Stimulated activated CD8-positive, alpha-beta memory T cell treated with anti-CD3 and anti-CD28 coated beads, Interleukin-7, amount 100 ng/mL, for 4 hours (primary cell): ENCODE results near the gene RUNX1.

ENCODE experiments used
- DNase-seq, 2 donors: peaks; one replicate each; pipeline ENCODE4 v3.0.0-alpha.2; 2020; ENCODE audit warnings: low read depth in 2 of 2

The RUNX1 gene

DNA sequence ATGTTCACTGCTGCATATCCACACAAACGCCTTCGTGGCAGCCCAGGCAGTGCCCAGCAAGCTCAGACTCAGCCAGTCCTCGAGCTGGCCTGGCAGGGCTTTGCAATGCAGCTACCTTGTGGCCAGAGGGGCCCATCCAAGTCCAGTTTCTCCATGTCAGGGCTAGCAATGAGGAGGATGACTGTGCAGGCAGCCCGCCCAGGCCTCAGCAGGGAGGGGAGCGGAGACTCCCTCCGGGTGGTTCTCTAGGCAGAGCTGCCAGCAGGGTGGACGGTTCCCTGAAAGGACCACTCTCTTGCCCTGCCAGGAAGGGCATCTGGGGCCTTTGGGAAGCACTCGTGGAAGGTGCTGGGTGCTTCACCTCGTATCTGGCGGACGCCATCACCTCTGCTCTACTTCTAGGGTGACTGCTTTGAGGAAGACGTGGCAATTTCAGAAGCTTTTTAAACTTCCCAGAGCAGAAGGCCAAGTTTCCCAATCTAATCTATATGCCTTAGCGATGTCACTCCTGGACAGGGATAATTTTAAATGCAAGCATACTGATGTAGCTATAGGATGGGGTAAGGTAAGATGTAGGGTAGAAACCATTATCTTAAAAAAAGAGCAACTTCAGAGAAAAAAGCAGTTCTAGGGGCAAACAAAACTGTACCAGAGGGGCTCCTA, 56.2 kb downstream of the RUNX1 start:
- no peak for DNase-seq

DNA sequence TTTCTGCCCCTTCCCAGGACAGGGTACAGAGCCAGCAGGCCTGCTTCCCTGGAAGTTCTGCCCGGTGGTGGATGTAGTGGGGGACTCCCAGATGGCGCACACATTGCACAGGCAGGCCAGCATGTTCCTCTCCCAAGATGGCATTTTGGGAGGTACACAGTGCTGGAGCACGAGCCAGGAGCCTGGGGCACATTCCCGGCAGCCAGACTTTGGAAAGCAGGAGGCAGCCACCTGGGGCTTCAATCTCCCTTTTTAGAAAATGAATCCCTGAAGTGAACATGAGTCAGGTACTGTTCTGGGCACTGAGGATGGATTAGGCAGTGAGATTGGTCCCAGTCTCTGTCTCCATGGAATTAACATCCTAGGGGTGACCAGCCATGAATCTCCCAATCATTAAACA, 56.9 kb downstream of the RUNX1 start:
- DNase-seq, result no peak

DNA sequence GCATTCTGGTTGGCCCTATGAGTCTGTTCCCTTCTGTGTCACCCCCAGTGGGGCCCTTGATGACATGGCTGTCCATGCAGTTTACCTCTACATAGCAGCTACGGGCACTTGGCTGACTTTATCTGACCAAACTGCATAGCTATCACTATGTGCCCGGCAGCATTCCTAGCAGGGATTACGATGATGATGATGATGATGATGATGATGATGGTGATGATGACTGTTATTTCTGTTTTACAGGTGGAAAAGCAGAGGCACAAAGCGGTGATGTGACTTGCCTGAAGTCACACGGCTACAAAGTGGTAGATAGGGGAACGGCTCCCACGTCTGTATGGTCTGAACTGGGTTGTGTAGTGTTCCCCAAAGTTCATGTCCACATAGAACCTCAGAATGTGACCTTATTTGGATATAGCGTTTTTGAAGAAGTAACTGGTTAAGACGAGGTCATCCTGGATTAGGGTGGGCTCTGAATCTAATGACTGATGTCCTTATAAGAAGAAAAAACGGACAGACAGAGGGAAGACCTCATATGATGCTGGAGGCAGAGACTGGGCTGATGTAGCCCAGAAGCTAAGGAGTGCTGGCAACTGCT, 57.6 kb downstream of the RUNX1 start:
- DNase-seq, result no peak

DNA sequence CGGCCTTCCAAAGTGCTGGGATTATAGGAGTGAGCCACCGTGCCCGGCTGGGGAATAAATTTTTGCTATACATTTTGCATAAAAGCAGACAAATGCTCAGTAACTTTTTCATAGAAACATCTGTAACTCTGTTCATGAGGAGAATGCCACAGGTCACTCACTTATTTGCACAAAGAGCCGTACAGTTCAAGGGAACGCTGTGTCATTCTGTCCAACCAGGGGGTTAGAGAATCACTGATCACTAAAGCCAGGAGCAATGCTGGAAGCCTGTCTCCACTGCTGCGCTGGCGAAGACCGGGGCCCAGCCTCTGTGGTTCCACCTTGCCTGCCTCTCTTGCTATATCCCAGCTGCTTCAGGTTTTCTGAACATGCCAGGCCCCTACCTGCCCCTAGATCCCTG, 58.3 kb downstream of the RUNX1 start:
- DNase-seq, result no peak

DNA sequence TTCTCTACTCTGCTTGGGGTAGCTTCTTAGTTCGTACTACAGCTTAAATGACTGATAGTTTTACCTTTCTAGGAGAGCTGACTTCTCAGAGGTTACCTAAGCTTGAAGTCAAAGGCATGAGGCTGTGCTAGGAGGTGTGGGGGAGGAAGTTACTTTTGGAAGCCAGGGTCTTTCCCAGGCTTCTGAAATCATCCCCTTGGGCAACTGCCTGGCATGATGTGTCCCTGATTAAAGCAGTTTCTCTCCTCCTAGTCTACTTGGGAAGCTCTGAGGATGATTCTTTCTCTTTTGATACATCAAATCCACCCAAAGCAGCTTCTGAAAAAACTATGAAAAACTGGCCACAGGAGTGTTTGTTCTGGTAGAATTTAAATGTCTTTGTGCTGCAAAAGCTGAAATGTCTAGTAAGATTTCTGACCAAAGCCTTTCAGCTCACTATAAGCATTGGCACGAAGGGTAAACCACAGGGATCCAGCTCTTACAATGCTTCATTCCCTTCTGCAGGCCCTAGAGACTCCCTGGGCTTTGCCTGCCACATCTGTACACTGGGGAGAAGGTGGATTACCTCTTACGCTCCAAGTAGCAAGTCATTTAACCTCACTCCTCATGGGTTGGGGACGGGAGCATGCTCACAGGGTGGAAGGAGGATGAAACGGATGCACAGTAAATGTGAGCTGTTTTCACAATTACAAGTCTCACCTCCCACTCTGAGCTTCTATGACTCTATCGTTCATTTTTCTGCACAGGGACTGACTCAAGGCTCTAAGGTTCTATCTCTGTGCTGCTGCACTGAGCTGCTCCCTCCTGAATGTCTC, 59.6 kb downstream of the RUNX1 start:
- DNase-seq, result peak in 1 of 2 donors; percentile 21

DNA sequence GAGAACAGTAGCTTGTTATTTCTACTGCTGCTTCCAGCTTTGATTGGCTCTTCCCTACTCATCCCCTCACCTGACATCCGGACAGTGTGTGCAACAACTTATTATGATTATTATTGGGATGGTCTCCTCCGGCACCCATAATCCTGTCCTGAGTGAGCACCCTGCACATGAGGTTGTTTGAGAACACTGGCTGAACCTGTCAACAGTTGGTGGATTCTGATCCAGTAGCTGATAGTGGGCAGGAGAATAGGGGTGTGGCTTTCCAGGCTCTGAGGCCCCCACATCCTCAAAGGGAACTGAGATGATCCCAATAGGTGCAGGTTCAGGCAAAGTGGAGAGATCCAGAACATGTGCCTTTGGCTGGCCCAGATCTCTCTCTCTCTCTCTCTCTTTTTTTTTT, 60.5 kb downstream of the RUNX1 start:
- no peak for DNase-seq

DNA sequence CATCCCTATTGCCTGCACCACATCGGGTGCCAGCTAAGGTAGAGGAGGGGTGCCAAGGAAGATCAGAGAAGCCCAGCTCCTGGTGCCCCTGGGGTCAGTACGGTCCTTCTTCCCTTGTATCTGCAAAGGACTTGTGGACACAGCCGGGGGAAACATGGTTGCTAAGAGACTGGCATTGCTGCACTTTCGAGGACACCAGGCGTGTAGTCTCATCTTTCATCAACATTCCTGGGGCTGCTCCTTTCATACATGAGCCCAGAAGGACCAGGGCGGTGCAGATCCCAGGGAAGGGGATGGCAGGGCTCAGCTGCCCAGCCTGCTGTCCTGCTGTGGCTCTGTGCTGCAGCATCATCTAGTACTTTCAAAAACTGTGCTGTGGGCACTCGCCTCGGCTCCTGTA, 61.0 kb downstream of the RUNX1 start:
- no peak for DNase-seq

DNA sequence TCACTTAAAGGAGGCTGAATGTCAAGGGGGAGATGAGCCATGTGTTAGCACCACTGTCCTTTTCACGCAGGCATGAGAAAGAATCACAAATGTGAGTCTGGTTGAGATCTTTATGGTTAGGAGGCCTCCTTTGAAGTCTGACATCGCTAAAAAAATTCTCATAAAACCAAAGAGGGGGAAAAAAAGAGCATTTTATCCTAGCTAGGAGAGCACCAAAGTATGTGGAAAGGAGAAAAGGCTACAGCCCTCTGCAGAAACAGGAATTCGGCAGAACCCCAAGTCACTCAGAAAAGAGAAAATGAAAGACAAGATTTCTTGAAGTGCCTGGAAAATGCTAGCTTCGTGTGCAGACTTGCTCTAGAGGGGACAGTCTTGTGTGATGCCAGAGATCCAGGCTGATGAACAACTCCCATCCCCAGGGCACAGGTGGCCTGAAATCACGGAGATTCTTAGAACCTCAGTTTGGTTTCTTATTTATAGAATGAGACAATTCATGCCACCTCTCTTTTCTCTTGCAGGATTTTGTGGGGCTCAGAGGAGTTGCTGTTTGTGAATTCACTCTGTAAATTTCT, 61.5 kb downstream of the RUNX1 start:
- DNase-seq, result no peak

DNA sequence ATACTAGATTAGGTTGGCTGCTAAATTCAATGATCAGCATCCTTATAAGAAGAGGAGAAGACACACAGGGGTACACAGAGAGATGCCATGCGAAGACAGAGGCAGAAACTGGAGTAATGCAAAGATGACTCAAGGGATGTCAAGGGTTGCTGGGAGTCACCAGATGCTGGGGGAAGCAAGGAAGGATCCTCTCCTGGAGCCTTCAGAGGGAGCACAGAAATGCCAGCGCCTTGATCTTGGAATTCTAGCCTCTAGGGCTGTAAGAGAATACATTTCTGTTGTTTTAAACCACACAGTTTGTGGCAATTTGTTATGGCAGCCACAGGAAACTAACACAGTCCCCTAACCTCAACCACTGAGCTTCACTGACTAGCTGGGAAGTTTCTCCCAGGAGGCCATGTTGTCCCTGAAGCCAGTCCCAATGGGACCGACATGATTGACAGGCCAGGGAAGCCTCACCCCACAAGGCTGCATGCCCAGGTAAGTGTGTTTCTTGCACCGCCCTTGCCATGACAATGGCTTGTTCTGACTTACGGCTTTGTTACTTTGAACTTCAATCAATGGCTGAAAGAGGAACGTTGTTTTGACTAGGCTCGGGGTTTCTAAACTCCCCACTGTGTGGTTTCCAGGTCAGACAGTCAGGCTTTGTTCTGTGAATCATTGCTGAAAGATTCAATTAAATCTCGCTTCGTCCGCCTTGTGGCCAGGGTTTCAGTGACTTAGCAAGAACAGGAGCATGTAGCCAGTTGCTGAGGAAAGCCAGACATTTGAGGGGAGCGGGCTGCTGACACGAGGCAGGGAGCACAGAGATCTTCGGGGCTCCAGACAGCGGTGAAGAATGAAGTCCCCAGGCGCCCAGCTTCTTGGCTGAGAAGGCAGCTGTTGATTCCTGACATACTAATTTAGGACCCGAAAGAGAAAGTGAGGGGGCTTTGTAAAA, 62.3 kb downstream of the RUNX1 start:
- DNase-seq, result peak; percentile 57 to 65

DNA sequence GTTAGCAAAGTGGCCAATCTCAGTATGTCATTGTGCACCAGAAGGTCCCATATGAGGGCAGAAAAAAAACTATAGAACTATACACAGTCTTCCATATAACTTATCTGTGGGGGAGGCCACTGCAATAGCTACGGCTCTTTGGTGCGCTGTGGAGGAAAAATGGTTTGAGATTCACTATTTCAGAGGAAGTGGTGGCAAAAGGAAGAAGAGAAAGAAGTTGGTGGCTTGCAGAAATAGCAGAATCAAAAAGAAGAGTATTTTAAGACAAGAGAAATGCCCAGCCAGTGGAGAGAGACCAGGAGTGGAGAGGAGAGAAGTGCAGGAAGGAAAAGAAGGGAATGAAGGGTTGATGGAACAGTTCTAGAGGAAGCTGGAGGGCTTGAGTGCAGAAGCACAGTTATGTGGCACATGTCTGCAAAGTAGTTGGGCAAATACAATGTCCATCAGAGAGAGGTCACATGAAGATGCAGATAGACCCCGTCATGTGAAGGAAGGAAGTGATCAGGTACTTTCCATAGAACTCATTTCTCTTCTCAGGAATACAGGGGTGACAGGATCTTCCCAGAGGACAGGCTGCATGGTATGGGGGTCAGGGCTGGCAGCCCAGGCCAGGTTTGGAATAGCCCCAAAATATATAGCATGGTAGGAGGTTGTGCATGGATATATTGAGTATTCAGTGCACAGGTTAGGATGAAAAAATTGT, 64.6 kb downstream of the RUNX1 start:
- no peak for DNase-seq

DNA sequence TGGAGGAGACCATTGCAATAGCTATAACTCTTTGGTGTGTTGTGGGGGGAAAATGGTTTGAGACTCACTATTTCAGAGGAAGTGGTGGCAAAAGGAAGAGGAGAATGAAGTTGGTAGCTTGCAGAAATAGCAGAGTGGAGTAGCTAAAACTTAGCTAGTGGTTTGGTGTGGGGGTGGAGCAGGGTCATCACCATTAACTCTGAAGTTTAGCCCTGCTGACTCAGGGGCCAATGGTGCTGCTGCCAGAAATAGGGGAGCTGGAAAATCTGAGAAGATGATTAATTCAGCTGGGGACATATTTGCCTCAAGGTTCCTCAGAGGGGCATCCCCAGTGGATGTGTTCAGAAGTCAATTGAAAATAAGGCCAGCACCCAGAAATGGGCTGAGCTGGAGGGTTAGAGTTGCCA, 65.4 kb downstream of the RUNX1 start:
- DNase-seq, result peak; percentile 68 to 69

DNA sequence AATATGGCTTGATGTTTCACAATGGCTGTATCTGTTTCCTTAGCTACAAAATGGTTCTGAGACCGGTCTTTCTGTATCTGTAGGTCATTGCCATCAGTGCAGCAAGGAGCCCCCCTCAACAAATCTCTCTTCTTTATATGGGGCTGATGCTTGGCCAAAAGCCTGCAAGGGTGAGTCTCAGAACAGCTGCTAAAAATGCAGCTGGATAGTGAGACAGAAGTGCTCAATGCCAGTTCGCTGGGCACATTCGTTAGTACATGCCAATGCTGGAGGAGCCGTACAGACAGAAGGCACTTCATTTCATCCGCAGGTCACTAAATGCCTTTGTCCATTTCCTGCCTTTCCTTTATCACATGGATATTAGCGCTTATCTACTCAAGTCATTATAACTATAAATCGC, 67.3 kb downstream of the RUNX1 start:
- DNase-seq, result no peak

DNA sequence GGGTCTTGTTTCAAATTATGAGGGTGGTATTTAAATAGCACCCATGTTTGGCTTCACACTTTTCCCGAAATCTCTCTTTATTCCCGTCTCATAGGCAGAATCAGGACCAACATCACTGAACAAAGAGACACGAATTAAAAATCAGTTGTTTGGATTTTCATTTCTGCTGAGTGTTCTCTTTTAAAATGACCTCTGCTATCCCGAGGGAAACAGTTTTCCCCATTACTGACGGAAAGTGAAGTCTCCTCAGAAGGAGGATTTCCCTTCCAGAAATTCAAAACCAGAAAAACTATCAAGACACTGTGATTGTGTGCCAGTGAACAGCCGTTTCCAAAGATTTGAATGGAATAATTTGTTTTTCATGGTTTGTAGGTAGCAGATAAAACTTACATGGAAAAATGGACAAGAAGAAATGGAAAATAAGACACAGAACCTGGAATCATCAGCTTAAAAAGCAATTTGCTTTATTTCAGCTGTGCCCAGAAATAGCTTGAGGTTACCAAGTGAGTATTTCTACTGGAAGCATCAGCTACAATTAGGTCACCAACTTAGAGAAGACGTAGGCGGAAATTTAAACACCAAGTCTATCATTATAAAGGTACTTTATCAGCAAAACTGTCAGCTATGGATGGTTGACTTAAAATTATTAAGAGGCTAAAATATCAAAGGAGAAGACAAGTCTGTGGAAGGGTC, 68.5 kb downstream of the RUNX1 start:
- no peak for DNase-seq

DNA sequence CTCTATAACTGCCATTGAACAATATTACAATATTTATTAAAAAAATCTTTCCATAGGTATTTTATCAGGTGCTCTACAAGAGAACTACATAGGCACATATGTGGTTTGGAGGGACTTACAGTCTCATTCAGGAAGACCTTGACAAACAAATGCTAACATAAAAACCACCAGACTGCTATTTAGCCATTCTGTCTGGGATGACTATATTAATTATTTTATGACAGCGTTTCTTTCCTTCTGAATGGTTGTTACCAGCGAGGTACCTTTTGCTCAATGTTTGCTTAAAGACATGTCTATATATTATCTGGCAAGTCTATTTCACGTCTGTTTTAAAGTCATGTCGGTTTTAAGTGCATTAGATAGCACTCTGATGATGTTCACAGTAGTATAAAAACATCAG, 69.7 kb downstream of the RUNX1 start:
- DNase-seq, result no peak

DNA sequence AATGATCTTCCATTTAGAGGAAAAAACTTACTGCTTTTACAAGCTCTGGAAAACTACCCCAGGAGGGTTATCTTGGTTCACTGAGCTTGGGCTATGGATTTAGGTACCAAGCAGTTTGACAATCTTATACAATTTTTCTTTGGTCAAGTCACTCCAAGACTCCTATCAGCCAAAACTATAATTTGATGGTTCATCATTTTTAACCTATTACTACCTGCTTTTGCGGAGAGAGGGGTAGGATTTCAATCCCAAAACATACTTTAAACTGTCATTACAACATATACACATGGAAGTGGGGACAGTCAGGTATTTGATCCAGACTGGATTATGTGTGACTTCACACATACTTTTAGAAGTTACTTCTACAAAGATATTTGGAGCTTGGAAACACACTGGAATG, 71.8 kb downstream of the RUNX1 start:
- no peak for DNase-seq

DNA sequence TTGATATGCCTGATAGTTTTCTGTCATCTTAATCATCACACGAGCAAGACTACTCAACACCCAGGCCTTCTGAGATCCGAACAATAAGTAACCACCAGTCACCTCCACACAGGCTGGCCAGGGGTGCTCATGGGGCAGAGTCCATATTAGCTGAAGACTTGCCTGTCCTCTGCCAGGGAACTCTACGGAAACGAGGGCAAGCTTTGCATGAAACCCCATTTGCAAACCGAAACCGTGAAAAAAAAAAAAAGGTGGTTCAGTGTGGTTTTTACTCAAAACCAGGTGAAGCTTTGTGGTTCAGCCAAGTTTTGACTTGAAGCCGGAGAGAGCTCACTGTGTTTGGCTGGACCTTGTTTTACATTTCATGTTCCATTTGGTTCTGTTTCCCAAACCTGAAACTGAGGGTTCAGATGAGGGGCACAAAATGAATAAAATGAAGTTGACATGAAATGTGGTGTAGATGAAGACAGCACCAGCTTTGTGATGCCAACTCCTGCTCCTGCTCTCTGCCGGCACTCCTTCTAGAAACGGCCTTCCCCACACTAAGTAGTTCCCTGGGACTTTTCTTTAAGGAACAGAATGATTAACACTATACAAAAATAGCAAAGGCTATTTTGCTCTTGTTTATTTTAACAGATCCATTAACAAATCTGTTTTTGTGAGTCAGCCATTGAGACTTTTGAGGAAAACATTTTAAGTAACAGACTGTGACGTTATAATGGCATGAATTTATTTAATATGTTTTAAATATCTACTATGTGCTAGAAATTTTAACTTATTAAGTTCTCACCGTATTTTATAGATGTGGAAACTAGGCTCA, 74.7 kb downstream of the RUNX1 start:
- DNase-seq, result peak in 1 of 2 donors; percentile 13

DNA sequence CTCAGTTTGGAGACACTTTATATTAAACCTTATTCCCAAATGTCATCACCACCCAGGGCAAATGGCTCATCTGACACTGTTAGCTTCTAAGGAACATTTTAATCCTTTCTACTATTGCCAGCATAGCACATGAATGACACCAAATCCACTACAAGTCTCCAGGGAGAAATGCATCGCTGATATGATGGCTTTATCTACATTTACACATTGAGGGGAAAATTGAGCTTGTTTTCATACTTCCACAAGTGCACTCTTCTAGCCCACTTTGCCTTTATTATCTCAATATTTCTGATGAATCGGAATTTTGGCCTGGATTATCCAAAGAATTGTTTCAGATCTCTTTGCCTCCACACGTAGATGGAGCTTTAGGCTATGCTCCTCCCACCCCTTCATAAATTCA, 75.4 kb downstream of the RUNX1 start:
- DNase-seq, result no peak

DNA sequence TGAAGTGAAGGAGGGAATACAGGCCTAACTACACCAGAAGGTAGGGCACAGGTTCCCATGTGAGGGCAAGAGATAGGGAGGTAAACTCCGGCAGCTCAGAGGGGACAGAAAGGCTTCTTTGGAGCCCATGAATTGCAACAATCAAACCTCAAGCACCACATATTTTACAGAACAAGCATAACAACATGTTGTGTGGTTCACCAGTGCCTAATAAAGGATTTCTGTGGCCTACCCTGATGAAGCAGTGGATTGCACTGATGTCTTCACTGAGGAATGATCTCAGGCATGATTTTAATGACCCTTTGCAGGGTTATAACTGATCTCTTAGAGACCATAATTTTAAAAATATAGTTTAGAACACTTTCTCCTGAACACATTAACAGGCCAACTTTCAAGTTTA, 77.4 kb downstream of the RUNX1 start:
- DNase-seq, result no peak

DNA sequence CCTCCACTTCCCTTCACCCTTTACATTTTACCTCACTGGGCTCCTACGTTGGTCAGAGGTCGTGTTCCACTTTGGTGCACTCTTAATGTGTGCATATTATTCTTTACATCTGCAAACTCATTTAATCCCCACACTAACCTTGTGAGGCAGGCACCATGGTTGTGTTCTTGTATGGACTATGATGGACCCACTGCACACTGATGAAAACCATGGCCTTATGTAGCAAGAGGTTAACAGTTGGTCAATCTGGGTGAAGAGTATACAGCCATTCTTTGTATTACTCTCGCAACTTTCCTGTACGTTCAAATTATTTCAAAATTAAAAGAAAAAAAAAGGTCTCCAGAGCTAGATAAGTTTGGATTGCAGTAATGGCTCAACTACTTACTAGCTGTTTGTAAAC, 78.5 kb downstream of the RUNX1 start:
- DNase-seq, result no peak

DNA sequence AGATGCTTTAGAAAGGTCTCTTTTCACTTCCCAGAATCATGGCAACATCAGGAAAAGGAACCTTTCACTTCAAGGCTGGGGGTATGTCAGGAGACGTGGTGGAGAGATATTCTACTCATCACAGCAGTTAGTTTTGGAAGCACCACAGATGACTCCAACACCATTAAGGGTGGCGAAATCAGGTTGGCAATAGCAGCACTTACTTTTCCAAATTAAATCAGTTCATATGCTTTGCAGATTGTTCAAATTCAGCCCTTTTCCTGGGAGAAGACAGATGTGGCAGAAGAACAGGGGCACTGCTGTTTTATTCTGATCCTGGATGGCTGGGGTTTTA, 79.0 kb downstream of the RUNX1 start:
- no peak for DNase-seq
